HAP-1 (cell line): ENCODE results near the gene PLCB1.

ENCODE experiments used
- DNase-seq, 2 experiments: peaks; one replicate each; pipeline ENCODE4 v3.0.0-alpha.2; 2016 to 2020; ENCODE audit warnings: low spot score in 2 of 2
- H3K27me3 ChIP-seq: fragments of 250-450 bp; sonication (Bioruptor Pico); 2 replicates; pipeline ENCODE4 v1.5.1; 2020; ENCODE audit warnings: low read depth, mild to moderate bottlenecking, moderate library complexity
- H3K36me3 ChIP-seq: fragments of 250-450 bp; sonication (Bioruptor Pico); replicated peaks from 2 replicates; pipeline ENCODE4 v1.5.1; 2020; ENCODE audit warnings: mild to moderate bottlenecking
- H3K4me1 ChIP-seq: fragments of 250-450 bp; sonication (Bioruptor Pico); 2 replicates; pipeline ENCODE4 v1.5.1; 2020; ENCODE audit warnings: mild to moderate bottlenecking
- H3K4me3 ChIP-seq: fragments of 250-450 bp; sonication (Bioruptor Pico); 2 replicates; pipeline ENCODE4 v1.5.1; 2020; ENCODE audit warnings: mild to moderate bottlenecking, moderate library complexity
- H3K9me3 ChIP-seq: fragments of 250-450 bp; sonication (Bioruptor Pico); 2 replicates; pipeline ENCODE4 v1.5.1; 2020; ENCODE audit warnings: mild to moderate bottlenecking, moderate library complexity
- in situ Hi-C: fragments of 300-500 bp; cut with MboI; formaldehyde crosslinking; loops from 3 replicates; pipeline ENCODE4 v1.14.3; 2020; ENCODE audit warnings: low sequenced_read_pairs, inconsistent platforms, mixed read lengths

PLCB1 gene

DNA sequence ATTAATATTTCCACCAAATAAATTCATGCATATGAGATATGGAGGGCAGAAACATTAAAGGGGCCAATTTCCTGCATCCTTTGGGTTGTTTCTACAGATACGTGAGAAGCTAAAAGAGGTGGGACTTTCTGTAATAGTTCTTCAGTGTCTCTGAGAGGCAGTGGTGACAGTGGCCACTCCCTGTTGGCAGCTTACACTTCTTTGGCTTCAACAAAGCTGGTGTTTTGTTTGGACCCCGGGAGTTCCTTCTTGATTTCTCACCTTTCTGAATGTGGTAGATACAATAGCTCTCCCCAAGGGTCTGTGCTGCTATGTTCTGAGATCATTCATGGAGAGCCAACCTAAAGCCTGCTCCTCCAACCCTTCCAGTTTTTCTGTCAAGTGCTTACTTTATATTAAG lies 7.8 kb downstream of the PLCB1 start:
- in situ Hi-C loops: loop anchor here (10.0 to 25.0 kb wide), 2 partner anchors 245 to 572 kb away; no protein-coding TSS in a partner anchor
- Histone ChIP-seq H3K4me3 (no peak overlapping the region), H3K27me3 (no peaks in the 10 kb centered on the region), H3K4me1 (no peaks in the 10 kb centered on the region), H3K36me3 (no peaks in the 10 kb centered on the region), H3K9me3 (no peaks in the 10 kb centered on the region; the same call in 1 of the 2 replicates)
- DNase-seq: no peak

GRCh38 chr20:8143474-8143873 lies 11.4 kb downstream of the PLCB1 start:
- no peaks in the 10 kb centered on the region for H3K36me3 ChIP-seq
- H3K4me1 ChIP-seq: peaks cover 4% of the 10 kb centered on the region
- no peaks in the 10 kb centered on the region; the same call in 1 of the 2 replicates for H3K9me3 ChIP-seq
- H3K4me3 ChIP-seq: no peak overlapping the region
- in situ Hi-C loops: loop anchor here (25.0 kb wide), 1 partner anchor 569 kb away; no protein-coding TSS in a partner anchor
- no peaks in the 10 kb centered on the region for H3K27me3 ChIP-seq
- DNase-seq: no peak

GRCh38 chr20:8144282-8145245 lies 12.5 kb downstream of the PLCB1 start:
- H3K27me3 ChIP-seq: no peaks in the 10 kb centered on the region
- no peak for DNase-seq
- H3K36me3 ChIP-seq: no peaks in the 10 kb centered on the region
- H3K9me3 ChIP-seq: no peaks in the 10 kb centered on the region; the same call in 1 of the 2 replicates
- peaks cover 4% of the 10 kb centered on the region for H3K4me1 ChIP-seq
- in situ Hi-C loops: loop anchor here (25.0 kb wide), 1 partner anchor 568 kb away; no protein-coding TSS in a partner anchor
- H3K4me3 ChIP-seq: no peak overlapping the region

DNA sequence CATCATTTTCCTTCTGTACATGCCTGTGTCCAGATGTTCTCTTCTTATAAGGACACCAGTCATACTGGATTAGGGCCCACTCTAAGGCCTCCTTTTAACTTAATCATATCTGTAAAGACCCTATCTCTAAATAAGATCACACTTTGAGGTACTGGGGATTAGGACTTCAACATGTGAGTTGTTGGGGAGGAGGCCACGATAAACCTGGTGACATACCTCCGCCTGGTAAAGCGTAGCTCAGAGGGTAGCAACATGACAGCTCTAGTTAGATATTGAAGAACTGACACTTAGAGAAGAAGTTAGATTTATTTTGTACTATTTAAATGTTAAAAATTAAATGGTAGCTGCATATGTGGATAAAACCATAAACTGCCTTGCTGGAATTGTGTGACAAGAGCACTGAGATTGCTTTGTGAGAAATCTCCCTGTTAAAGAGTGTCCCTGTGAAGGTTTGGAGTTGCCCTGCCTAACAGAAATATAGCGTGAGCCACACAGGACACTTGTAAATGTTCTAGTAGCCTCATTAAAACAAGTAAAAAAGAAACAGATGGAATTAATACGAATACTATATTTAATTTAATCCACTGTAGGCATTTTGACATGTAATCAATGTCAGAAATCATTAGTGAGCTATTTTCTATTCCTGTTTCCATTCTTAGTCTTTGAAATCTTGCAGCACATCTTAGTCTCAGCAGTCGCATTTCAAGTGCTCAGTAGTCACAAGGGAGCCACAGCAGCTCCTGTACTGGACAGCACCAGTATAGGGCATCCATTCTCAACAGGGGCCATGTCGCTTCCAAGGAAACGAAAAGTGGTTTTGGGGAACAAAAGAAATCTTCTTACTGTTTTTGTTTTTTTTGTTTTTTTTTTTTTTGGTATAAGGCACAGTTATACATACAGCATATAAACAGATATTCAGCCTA lies 13.4 kb downstream of the PLCB1 start:
- Histone ChIP-seq H3K9me3 (no peaks in the 10 kb centered on the region; the same call in 1 of the 2 replicates), H3K36me3 (no peaks in the 10 kb centered on the region), H3K27me3 (no peaks in the 10 kb centered on the region), H3K4me3 (no peak overlapping the region), H3K4me1 (peaks cover 4% of the 10 kb centered on the region)
- DNase-seq: no peak
- in situ Hi-C loops: loop anchor here (25.0 kb wide), 1 partner anchor 567 kb away; no protein-coding TSS in a partner anchor

DNA sequence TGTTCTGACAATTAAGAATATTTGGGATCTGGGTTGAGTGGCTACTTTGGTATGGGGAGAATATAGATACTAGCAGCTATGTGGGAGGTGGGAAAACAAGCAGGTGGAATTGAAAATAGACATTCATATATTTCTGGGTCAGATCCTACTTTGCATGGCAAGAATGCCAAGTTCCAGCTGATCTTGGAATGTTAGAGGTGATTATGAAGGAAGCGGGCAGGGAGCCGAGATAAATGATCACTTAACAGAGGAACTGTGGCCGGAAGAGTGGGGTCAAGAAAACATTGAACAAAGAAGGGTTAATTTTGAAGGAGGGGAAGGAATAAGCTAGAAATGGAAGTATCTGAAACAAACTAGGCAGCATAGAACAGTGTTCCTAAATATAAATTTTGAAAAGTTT lies 15.4 kb downstream of the PLCB1 start:
- in situ Hi-C loops: loop anchor here (25.0 kb wide), 1 partner anchor 565 kb away; no protein-coding TSS in a partner anchor
- no peak overlapping the region for H3K4me3 ChIP-seq
- H3K27me3 ChIP-seq: no peaks in the 10 kb centered on the region
- H3K4me1 ChIP-seq: peaks cover 4% of the 10 kb centered on the region
- H3K36me3 ChIP-seq: no peaks in the 10 kb centered on the region; the same call in 1 of the 2 replicates
- H3K9me3 ChIP-seq: no peaks in the 10 kb centered on the region; the same call in 1 of the 2 replicates
- DNase-seq: no peak

DNA sequence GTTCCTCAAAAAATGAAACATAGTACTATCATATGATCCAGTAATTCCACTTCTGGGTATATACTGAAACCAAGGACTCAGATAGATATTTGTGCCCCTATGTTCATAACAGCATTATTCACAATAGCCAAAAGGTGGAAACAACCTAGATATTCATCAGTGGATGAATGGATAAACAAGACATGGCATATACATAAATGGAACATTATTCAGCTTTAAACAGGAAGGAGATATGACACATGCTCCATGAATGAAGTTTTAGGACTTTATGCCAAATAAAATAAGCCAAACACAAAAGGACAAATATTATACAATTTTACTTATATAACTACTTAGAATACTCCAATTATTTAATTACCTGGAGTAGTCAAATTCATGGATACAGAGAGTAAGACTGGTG lies 16.4 kb downstream of the PLCB1 start:
- no peak overlapping the region for H3K4me3 ChIP-seq
- no peaks in the 10 kb centered on the region; the same call in 1 of the 2 replicates for H3K36me3 ChIP-seq
- no peak for DNase-seq
- in situ Hi-C loops: loop anchor here (25.0 kb wide), 1 partner anchor 564 kb away; no protein-coding TSS in a partner anchor
- H3K27me3 ChIP-seq: no peaks in the 10 kb centered on the region
- no peaks in the 10 kb centered on the region; the same call in 1 of the 2 replicates for H3K9me3 ChIP-seq
- H3K4me1 ChIP-seq: peaks cover 4% of the 10 kb centered on the region

GRCh38 chr20:8150591-8150990 lies 18.5 kb downstream of the PLCB1 start:
- Histone ChIP-seq H3K4me1 (peaks cover 4% of the 10 kb centered on the region), H3K36me3 (no peaks in the 10 kb centered on the region; the same call in 1 of the 2 replicates), H3K9me3 (no peaks in the 10 kb centered on the region), H3K4me3 (no peak overlapping the region), H3K27me3 (no peaks in the 10 kb centered on the region)
- no peak for DNase-seq
- in situ Hi-C loops: no loop called here

DNA sequence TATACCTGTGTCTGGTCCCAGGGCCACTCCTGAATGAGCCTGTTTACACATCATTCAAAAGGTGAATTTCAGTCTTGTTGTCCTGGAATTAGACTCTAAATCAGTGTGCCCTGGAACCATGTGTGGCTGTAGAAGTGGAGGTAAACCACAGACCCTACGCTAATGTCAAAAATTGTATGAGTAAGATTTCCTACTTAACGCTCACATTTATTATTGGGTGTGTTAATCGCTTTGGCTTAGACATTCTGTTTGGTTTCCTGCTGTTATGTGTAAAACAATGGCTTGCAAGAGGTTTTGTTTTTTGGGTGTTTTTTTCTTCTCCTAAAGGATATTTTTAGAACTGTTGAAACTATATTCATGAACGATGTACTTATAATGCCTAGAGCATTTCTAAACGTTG lies 19.3 kb downstream of the PLCB1 start:
- no peaks in the 10 kb centered on the region for H3K9me3 ChIP-seq
- in situ Hi-C loops: no loop called here
- H3K4me1 ChIP-seq: peaks cover 5% of the 10 kb centered on the region; the same call in 1 of the 2 replicates
- no peaks in the 10 kb centered on the region; the same call in 1 of the 2 replicates for H3K36me3 ChIP-seq
- H3K4me3 ChIP-seq: no peak overlapping the region
- H3K27me3 ChIP-seq: no peaks in the 10 kb centered on the region
- no peak for DNase-seq

- Histone ChIP-seq H3K9me3 (no peaks in the 10 kb centered on the region), H3K36me3 (no peaks in the 10 kb centered on the region; the same call in 1 of the 2 replicates), H3K4me1 (peaks cover 11% of the 10 kb centered on the region), H3K4me3 (no peak overlapping the region), H3K27me3 (no peaks in the 10 kb centered on the region)
- no peak for DNase-seq
- in situ Hi-C loops: no loop called here
Measured at GRCh38 chr20:8152183-8152582, 20.1 kb downstream of the PLCB1 start.

DNA sequence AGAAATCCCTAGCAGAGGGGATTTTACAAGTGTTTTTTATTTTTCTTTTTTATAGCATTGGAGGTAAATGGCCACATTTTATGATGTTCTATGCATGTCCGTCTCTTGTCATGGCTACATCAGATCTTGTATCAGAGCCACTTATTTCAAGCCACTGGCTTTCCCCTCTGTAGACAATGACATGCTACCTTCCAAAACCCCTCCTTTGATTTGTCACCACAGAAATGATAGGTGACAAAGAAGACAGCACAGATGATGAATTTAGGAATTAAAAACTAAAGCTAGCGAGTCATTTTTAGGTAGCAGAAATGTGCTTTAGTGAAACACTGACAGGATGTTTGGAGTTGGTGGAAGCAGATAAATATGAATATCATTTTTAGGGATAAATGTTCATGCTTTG lies 20.8 kb downstream of the PLCB1 start:
- DNase-seq: no peak
- H3K9me3 ChIP-seq: no peaks in the 10 kb centered on the region
- H3K27me3 ChIP-seq: no peaks in the 10 kb centered on the region
- peaks cover 11% of the 10 kb centered on the region for H3K4me1 ChIP-seq
- H3K4me3 ChIP-seq: no peak overlapping the region
- no peaks in the 10 kb centered on the region; the same call in 1 of the 2 replicates for H3K36me3 ChIP-seq
- in situ Hi-C loops: no loop called here

GRCh38 chr20:8153281-8153908 lies 21.3 kb downstream of the PLCB1 start:
- DNase-seq: no peak
- no peaks in the 10 kb centered on the region for H3K27me3 ChIP-seq
- in situ Hi-C loops: no loop called here
- no peaks in the 10 kb centered on the region; the same call in 1 of the 2 replicates for H3K36me3 ChIP-seq
- H3K4me3 ChIP-seq: no peak overlapping the region
- H3K9me3 ChIP-seq: peaks cover 1% of the 10 kb centered on the region; the same call in 1 of the 2 replicates
- H3K4me1 ChIP-seq: peaks cover 11% of the 10 kb centered on the region

DNA sequence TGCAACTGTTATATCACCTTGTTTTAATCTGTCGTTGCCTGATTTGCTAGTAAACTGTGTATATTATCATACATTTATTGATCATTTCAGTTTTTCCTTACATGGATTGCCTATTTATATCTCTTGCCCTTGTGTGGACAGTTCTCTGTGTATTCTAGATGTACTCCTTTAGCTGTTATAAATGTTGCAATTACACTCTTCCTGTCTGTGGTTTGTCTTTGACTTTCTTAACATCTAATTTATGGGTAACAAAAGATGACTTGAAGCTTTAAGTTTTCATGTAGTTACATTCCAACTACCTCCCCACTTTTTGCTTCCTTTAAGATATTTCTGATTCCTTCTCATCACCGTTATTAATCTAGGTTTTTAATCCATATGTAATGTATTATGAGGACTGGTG lies 22.6 kb downstream of the PLCB1 start:
- in situ Hi-C loops: no loop called here
- H3K4me1 ChIP-seq: peaks cover 11% of the 10 kb centered on the region
- no peaks in the 10 kb centered on the region for H3K27me3 ChIP-seq
- no peaks in the 10 kb centered on the region; the same call in 1 of the 2 replicates for H3K36me3 ChIP-seq
- no peak for DNase-seq
- H3K9me3 ChIP-seq: peaks cover 11% of the 10 kb centered on the region
- no peak overlapping the region for H3K4me3 ChIP-seq

GRCh38 chr20:8155229-8155628 lies 23.2 kb downstream of the PLCB1 start:
- no peak for DNase-seq
- peaks cover 13% of the 10 kb centered on the region for H3K9me3 ChIP-seq
- in situ Hi-C loops: no loop called here
- no peaks in the 10 kb centered on the region; the same call in 1 of the 2 replicates for H3K36me3 ChIP-seq
- peaks cover 11% of the 10 kb centered on the region for H3K4me1 ChIP-seq
- H3K27me3 ChIP-seq: no peaks in the 10 kb centered on the region
- no peak overlapping the region for H3K4me3 ChIP-seq
